Activated CD8-positive, alpha-beta memory T cell treated with anti-CD3 and anti-CD28 coated beads, Interleukin-2, amount 50 U/mL, for 48 hours (primary cell): ENCODE data around the gene CRYBA4.
"Not testable (repeated sequence)": the region's sequence is repeated elsewhere in the genome, so short reads cannot be mapped to it uniquely, and the experiment has no call there.

Experiments used
- DNase-seq: peaks from one replicate; pipeline ENCODE4 v3.0.0-alpha.2; 2020

The CRYBA4 gene

DNA sequence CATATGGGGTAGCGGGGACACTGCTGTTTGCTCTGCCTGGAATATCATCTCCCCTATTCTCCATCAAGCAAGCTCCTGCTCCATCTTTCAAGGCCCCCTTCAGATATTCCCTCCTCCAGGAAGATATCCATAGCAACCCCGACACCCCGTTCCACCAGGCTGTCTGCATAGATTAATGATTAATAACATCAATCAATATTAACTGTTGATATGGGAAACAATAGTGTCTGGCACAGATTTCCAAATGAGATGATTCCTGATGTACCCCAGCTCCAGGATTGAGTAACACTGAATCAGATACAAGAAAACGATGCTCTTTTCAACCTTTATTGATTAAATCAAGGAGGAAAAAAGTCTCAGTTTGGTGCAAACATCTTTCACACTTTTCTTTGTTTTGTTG lies 24.3 kb upstream of the CRYBA4 start:
- DNase-seq, result no peak

DNA sequence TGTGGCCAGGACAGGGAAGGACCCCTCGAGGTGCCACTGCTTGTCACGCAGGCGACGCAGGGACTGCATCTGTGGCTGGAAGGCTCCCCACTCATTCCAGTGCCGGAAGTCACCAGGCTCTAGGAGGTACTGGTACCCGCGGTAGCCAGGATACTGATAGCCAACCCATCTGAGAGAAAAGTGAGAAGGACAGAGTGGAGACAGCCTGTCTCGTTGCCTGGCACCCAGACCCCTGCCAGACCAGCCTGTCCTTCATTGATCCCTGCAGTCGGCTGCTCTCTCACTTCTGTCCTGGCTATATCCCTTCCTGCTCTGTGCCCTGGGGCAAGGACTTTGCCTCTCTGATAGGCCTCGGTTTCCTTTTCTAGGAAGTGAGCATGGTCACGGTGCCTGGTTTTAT lies 22.3 kb upstream of the CRYBA4 start:
- no peak for DNase-seq

DNA sequence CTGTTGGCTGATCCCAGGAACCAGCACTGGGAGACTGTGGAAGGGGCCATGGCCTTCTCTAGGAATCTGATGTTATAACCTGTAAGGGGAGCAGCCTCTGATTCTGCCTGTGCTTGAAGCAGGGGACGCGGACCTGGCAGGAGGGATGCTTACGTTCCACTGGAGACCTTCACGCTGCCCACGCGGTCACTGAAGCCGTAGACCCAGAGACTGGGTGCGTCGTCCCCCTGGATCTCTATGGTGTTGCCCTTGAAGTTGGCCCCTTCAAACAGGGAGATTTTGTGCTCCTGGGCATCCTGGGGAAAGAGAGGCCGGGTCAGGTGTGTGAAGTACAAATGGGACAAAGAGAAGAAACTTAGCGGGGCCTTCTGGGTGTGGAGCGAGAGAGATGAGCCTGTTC lies 20.0 kb upstream of the CRYBA4 start:
- DNase-seq, result no peak

DNA sequence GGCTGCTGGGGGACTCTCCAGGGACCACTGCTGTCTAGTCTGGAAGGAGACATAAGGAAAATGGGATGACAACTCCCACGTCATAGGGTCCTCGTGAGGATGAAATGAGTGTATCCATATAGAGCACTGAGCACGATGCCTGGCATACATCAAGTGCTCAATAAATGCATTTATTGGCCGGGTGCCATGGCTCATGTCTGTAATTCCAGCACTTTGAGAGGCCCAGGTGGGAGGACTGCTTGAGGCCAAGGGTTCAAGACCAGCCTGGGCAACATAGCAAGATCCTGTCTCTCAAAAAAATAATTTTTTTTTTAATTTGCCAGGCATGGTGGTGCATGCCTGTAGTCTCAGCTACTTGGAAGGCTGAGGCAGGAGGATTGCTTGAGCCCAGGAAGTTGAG lies 19.6 kb upstream of the CRYBA4 start:
- DNase-seq, result no peak

DNA sequence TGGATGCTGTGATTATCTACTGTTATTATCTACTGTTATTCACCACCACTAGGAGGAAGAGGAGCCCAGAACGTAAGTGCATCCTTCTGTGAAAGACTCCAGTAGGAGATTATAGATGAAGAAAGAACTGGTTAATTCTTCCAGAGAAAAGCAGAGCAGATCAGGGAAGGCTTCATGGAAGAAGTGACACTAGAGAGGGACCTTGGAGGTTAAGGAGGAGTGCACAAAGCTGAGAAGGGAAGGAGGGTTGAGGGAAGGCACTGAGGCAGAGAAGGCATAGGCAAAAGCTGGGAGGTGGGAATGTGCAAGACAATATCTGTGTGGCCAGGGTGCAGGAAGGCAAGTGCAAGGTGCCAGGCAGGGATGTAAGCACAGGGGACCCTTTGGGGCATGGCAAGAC lies 17.4 kb upstream of the CRYBA4 start:
- no peak for DNase-seq

DNA sequence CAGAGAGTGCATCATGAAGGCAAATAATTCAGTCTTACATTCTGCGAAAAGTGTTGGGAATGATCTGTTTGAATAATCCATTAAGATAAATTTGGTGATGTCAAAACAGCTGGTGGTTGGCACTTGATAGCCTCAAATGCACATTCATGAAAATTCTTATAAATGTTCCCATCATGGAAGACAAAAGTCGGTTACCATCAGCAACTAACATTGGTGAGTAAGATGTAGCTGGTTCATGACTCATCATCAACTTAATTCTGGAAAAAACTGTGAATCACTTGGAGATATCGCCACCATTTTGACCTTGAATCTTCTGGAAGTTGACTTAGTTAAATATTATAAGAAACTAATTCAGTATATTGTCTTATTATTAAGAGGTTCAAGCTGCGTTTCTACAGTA lies 15.2 kb upstream of the CRYBA4 start:
- no peak for DNase-seq

DNA sequence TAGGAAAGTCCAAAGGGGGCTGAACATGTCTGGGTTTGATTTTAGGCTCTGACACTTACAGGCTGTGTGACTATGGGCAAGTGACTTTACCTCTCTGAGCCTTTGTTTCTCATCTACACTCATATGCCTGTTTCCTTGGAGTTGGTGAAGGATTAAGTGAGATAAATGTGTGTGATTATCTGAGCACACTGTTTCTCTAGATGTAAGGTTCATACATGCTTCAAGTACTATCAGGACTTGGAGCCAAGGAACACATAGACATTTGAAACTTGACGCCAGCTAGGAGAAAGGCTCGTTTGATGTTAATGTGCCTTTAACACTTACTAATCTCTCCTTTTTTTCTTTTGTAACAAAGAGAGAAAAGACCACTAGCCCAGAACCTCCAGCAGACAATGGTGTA lies 13.6 kb upstream of the CRYBA4 start:
- DNase-seq, result no peak

DNA sequence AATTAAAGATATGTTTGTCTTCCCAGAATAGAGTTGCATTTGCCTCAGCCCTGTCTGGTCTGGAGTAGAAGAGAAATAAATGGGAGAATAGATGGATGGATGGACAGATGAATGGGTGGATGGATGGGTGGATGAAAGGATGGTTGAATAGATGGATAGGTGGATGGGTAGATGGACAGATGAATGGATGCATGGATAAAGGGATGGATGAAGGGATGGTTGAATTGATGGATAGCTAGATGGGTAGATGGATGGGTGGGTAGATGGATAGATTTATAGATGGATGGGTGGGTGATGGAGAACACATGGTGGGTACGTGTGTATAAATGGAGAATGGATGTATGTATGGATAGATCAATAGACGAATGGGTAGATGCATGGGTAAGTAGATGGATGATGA lies 12.5 kb upstream of the CRYBA4 start:
- DNase-seq, result no peak

DNA sequence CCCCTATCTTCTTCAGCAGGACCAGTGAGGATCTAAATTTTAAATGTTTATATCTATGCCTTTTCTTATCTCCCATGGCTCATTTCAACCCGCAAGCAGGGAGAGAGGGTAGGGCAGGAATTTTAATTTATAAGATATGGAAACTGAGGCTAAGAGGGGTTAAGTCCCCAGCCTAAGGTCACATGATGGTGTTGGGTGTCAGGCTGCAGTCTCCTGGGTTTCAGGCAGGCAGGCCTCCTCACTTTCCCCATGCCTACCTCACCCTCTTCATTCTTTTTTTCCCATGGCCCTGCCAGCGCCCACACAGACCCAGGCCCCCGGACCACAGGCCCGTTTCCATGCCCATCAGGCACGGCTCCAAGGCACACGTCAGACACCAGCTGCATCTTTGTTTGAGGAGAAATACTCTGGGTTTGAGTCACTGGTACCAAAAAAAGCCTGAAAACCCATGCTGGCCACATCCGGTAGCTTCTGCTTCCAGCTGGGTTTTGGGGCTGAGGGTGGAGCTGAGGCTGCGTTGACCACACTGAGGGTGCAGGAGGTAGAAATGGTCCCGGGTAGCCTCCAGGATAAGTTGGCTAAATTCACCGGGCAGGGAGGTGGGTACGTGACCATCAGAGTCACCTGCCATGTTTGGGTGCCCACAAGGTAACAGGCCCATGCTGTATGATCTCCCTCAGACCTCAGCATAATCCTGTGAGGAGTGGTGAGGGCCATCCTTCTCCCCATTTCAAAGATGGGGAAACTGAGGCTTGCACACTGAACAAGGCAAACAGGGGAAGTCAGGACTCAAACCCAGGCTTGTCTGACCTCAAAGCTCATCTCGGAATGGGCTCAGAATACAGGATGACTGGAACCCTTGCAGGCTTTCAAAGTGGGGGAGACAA lies 11.4 kb upstream of the CRYBA4 start:
- peak; percentile 69 for DNase-seq

DNA sequence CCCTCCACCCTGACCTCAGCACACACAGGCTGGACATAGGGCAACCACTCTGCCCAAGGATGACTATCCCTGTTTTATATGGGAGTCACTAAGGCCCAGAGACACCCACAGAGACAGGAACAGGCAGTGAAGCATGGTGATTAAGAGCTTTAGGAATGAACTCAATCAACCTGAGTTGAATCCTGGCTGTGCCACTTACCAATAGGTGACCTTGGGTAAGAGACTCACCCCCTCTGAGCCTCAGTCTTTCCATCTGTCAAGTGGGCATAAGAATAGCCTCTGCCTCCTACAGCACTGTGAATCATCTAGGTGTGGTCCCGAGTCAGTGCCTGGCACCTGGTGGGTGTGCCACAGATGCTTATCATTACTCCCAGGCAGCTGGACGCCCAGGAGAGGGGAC lies 10.8 kb upstream of the CRYBA4 start:
- DNase-seq, result no peak

DNA sequence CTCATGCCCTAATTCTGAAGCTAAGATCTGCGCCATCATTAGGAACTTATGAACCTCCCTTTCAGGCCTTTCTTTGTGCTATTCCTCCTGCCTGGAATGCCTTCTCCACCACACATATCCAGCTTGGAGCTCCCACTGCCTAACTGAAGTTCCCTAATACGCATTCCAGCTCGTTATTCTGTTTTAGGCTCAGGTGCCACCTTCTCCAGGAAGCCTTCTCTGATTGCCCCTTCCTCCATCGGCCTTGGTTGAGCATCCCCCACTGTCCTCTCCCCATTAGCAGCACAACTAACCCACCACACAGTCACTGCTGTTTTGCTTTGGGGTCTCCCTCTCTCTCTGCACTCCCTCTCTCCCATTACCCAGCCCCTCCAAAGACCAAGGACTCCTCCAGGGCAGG lies 9.1 kb upstream of the CRYBA4 start:
- DNase-seq, result no peak

DNA sequence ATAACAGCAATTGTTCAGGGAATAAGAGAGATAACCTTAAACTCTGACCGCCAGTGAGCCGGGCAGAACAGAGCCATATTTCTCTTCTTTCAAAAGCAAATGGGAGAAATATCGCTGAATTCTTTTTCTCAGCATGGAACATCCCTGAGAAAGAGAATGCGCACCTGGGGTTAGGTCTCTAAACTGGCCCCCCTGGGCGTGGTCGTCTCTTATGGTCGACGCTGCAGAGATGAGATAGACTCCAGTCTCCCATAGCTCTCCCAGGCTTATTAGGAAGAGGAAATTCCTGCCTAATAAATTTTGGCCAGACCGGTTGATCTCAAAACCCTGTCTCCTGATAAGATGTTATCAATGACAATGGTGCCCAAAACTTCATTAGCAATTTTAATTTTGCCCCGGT lies 8.0 kb upstream of the CRYBA4 start:
- not testable (repeated sequence) for DNase-seq

DNA sequence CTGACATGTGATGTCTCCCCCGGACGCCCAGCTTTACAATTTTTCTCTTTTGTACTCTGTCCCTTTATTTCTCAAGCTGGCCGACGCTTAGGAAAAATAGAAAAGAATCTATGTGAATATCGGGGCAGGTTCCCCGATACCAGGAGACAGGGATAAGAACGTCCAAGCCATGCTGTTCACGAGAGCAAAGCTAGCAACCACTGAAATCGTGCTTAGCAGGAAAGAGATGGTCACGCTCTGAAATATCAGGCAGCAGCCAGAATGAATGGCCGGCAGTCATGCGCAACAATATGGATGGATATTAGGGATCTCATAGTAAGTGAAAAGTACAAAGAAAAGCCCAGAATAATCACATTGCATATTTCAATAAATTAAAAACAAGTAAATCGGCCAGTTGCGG lies 7.4 kb upstream of the CRYBA4 start:
- no peak for DNase-seq

DNA sequence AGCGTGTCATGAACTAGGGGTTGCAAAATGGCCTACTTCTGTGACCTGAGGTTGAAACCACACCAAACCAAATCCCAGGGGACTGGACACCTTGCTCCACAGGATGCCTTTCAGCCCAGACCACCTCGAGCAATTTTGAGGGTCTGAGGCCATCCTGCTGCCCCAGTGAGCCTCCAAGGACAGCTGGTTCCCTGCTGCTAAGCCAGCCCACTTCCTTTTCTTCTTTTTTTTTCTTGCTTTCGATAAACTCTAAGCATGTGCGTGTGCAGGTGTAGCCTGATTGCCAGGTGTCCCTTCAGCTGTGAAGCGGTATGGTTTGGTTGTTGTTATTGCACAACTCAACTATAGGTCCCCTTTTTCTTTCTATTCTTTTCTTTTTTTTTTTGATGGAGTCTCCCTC lies 6.6 kb upstream of the CRYBA4 start:
- no peak for DNase-seq

DNA sequence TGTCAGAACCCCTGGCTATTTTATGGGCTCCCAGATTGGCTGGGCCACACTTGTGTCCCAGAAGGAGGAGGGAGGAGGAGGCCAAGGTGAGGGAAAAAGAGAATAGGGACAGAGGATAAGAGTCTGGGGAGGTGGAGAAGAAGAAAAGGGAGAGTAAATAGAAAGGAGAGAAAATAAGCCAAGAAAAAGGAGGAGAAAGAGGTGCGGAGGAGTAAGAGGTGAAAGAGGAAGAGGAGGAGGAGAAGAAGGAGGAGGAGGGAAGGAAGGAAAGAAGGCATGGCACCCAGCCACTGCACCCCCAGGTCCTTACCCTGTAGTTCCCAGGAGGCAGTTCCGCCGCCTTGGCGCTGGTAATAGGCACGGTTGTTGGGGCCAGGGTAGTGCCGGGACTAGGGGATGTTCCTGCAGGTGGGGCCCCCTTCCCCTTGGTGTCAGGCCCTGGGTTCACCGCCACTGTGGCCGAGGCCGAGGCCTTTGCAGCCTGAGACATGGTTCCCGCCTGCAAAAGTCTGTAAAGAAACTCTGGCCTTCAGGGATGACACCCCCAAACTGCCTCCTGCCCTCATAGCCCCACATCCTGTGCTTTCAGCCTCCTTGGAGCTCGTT lies 5.8 kb upstream of the CRYBA4 start:
- DNase-seq, result no peak

DNA sequence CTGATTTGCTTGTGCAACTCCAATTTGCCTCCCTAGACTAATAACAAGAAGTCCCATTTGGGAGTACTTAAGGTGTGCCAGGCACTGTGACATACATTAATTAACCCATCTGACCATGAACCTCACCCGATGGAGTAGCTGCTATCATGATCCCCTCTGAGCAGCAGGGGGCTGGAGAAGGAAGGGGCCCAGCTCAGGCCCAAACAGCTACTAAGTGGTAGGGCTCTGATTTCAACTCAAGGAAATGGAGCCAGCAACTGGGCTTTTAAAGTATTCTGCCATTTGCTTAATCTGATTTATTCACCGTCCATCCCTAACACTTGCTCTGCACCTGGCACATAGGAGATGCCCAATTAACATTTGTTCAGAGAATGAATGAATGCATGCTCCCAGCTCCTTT lies 5.1 kb upstream of the CRYBA4 start:
- no peak for DNase-seq

DNA sequence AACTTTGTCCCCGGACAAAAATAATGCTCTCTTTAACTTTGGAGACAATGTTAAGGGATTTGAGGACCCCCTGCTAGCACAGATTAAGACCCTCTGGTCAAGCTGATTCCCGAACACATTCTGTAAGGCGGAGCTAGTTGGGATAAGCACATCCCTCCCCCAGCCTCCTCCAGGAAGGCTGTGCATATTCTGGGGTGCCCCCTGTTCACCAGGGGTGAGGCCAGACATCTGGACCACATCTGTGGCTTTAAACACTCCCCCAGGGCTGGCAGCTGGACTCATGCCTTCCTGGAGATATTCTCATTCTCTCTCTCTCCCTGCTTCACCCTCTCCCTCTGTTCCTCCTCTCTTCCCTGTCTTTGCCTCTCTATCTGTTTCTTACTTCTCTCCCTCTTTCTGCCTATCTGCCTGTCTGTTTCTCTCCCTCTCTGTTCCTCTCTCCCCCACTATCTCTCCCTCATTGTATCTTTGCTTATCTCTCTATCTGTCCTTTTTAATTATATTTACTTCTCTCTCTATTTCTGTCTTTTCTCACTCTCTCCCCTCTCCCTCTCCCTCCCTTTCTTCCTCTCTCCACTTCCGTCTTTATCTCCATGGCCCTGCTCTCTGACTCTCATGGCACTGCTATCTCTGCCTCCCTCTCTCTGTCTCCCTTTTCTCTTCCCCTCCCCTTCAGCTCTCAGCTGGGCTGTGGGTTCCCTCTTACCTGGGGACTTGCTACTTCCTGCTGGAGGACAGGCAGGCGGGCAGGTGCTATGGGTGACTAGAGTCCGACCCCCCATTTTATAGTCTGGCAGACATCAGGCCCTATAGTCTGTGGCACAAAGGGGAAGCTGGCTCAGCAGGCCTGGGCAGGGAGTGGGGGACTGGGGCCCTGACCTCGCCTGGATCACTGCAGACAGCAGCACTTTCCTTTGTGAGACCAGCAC lies 4.2 kb upstream of the CRYBA4 start, which contains the start of gene CRYBB1:
Gene CRYBB1 (minus strand): TSS at position 757 of the 929 bp plus-strand sequence. CDS start 1,708 bp downstream, outside the sequence.
- no peak for DNase-seq

DNA sequence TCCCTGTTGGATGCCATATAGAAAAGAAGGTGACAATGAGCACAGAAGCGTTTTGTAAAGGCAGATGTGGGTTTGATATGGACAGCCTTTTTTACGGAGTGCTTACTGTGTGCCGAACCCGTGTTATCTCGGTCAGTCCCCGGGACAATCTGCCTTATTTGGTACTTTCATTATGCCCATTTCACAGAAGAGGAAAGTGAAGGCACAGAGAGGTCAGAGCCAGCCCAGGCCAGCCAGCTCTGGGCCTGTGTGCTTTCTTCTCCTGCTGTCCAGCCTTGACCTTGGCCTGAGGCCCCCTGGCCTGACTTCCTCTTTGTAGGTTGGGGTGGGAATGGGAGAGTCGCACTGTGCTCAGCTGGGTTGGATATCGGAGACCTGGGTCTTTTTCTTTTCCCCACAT lies 3.3 kb upstream of the CRYBA4 start:
- no peak for DNase-seq

DNA sequence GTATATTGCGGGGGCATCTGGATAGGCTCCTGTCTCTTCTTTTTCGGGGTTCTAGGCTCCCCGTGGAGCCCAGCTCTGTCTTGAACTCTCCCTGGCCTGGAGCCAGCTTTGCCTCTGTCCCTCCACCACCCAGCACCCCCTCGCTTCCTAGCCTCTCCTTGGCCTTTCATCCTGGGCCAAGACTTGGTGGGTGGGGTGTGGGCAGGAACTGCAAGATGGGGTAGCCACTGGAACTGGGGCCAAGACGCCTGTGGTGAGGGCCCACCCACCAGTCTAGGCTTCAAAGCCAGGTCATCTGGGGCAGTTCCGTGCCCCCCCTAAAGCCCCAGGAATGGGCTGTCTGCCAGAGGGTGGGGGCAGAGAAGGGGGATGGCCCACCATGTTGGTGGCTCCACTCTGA lies 2.3 kb upstream of the CRYBA4 start:
- DNase-seq, result no peak

DNA sequence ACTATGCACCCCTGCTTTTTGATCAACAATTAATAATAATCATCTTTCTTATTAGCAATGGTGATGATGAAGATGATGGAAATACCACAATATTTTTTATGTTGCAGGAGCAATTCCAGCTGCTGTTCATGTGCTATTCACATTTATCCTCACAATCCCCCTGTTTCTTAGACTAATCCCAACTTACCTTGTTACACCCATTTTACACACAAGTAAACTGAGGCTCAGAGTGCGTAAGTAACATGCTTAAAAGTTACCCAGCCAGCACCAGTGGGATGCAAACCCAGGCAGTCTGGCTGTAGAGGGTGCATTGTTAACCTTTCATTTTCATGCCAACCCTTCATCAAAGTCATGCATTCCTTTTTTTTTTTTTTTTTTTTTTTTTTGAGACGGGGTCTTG lies 1.6 kb upstream of the CRYBA4 start:
- DNase-seq, result no peak

DNA sequence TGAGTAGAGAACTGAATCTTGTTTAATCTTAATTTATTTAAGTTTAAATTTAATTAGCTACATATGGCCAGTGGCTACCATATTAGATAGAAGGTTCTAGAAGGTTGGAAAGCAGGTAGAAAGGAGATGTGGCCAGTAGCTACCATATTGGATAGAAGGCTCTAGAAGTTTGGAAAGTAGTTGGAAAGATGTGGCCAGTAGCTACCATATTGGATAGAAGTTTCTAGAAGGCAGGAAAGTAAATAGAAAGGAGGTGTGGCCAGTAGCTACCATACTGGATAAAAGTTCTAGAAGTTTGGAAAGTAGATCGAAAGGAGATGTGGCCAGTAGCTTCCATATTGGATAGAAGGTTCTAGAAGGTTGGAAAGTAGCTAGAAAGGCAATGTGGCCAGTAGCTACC lies 2.2 kb downstream of the CRYBA4 start:
- no peak for DNase-seq

DNA sequence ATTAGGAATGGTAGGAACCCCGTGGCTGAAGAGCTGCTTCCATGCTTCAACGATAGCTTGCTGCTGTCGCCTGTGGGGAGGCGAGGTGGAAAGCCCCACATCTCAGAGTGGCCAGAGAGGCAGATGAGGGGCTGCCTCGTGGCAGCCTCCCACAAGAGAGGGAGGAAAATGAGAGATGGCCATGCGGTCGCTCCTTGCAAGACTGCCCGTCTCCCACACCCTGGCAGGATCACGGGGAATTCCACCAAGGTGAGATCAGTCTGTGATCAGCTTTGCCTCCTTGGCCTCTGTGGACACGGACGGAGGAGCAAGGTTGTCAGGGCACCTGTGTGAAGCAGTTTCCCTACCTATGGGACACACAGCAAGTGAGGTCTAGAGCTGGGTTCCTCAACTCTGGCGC lies 3.0 kb downstream of the CRYBA4 start:
- DNase-seq, result no peak

DNA sequence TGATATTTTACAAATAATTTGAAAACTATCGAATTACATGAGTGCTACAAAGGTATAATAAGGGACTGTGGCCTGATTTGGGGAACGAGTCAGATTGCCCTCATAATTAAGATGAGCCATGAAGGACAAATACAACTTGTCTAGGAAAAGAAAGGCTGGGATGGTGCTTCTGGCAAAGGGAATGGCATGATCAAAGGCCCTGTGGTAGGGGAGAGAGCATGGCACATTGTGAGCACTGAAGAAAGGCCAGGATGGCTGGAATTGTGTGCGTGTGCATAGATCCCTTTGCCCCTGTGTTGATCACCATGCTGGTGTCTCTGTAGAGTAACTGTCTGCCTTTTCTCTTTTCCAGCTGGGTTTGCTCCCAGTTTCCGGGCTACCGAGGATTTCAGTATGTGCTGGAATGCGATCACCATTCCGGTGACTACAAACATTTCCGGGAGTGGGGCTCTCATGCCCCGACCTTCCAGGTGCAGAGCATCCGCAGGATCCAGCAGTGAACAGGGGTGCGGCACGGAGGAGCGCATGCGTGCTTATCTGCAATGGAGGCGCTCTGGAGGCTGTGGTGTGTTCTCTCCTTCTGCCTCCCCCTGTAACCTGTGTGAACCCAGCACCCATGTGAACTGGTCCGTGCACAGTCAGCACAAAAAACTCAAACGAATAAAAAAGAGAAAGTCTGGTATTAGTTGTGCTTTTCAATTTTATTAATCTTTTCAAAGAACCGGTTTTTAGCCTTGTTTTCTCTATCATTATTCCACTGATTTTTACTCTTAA lies 8.4 kb downstream of the CRYBA4 start:
- DNase-seq, result no peak
